Uterus (tissue), 2 donors: ENCODE data around the gene CSNK1A1L.

Source experiments
- POLR2A ChIP-seq, 2 donors: fragments of 450-650 bp; IDR thresholded peaks; one replicate each; pipeline ENCODE4 v1.6.1; 2016; ENCODE audit warnings: antibody characterized with exemption in 2 of 2, mild to moderate bottlenecking in 1 of 2, moderate library complexity in 1 of 2
- TF ChIP-seq, protein P1 (sequence below), 4 experiments: fragments of 200-600 bp in 2 of 4; fragments of 450-650 bp in 2 of 4; sonication (generic) in 2 of 4; IDR thresholded peaks; one replicate each; pipeline ENCODE4 v1.5.1; 2016 to 2019; ENCODE audit warnings: antibody characterized with exemption in 4 of 4, mild to moderate bottlenecking in 2 of 4, moderate library complexity in 1 of 4

DNA sequence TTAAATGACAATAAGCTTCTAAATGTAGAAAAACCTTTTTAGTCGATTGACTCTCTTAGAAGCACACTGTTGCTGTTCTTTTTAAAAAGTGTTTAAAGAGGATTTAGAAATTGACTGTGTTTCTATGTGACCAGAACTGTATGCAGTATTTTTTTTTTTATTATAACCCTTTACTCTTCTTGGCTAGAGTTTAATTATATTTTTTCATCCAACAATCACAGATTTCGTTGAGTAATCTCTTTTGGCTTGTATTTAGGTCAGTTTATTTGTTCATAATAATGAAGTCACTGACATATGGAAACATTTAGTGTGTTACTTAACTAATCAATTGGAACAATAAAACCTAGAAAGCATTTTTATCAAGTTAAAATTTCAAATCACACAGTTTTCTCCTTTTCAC, 19.9 kb downstream of the CSNK1A1L start:
- TF ChIP-seq, protein P1, sequence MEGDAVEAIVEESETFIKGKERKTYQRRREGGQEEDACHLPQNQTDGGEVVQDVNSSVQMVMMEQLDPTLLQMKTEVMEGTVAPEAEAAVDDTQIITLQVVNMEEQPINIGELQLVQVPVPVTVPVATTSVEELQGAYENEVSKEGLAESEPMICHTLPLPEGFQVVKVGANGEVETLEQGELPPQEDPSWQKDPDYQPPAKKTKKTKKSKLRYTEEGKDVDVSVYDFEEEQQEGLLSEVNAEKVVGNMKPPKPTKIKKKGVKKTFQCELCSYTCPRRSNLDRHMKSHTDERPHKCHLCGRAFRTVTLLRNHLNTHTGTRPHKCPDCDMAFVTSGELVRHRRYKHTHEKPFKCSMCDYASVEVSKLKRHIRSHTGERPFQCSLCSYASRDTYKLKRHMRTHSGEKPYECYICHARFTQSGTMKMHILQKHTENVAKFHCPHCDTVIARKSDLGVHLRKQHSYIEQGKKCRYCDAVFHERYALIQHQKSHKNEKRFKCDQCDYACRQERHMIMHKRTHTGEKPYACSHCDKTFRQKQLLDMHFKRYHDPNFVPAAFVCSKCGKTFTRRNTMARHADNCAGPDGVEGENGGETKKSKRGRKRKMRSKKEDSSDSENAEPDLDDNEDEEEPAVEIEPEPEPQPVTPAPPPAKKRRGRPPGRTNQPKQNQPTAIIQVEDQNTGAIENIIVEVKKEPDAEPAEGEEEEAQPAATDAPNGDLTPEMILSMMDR (IDR thresholded peaks at IDR 0.05): no peak
- no peak for TF ChIP-seq POLR2A (IDR thresholded peaks at IDR 0.05)
